ENCODE data around the gene POLR3F. TPM values are rescaled to one million over a fixed set of nuclear protein-coding genes. Genes with fewer than 3 reads are reported as not detected.

POLR3F gene
- total and polyA plus RNA-seq, 2 donors (not counting 3 experiments of a cell fraction or from before 2014, with no cell fraction given), result 4.5 to 9.8 TPM

DNA sequence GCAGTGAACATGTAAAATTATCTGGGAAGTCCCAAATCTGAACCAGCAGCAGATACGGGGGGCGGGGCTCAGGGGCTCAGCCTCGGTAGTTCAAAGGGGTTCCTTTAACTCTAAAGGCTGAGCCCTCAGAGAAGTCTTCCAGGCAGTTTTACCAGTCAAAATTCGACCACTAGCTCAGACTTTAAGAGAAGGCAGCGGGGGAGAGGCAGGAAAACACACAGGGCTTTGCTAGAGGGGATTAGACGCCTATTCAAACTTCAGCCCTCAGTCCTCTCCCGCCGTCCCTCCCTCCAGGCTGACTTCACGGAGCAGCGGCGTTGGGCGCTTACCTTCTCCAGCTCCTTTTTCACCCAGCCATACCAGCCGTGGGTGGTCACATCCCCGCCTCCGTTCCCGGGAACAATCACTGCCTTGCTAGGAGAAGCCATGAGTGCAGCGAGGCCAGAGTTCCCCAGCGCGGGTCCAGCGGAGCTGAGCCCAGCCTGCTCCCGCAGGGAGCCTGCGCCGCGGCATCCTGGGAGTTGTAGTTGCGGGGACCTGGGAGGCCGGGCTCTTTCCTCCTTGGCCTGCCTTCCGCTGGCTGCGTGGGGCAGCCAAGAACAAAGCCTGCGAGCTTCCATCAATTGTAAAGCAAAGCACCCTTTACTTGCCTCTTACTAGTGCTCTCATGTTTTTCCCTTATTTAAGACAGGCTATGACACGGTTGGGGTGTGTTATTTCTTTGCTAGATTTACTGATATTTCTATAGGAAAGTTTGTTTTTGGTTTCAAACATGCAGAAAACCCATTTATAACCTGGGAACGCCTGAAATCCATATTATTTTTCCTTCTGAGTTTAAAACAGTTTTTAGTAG is 29.8 kb downstream of the POLR3F start, which contains the start of gene RBBP9:
TSS of gene RBBP9 (minus strand) at position 486 of the 853 bp plus-strand sequence. CDS start at position 428, 58 bp downstream.
- intact Hi-C loops (cut with micrococcal nuclease) (loop anchor here (1.0 kb wide), 2 partner anchors 10 to 30 kb away; partner anchors contain the start of genes DZANK1, POLR3F and SEC23B), dilution Hi-C loops (cut with MboI; ENCODE audit: extremely low pct_ligation_motif_present, low sequenced_read_pairs) (no loop called here)
- Histone ChIP-seq H3K9me1 (replicated peaks; ENCODE audit: control insufficient read depth, extremely low read depth, insufficient read depth, low read length) (no peaks in the 10 kb centered on the region), H2AFZ (ENCODE audit: low read depth, low read length) (peak within 1 kb of the TSS; percentile 87), H4K20me1 (replicated peaks; ENCODE audit: control insufficient read depth, extremely low read depth, insufficient read depth, low read length) (no peaks in the 10 kb centered on the region), H3K36me3 (ENCODE audit: control insufficient read depth in 2 of 2, extremely low read depth in 1 of 2, insufficient read depth in 2 of 2, low read length in 2 of 2) (no peaks in the 10 kb centered on the region), H3K27ac (ENCODE audit: insufficient read depth, low read depth, low read length) (no peak within 1 kb of the TSS), H3K79me2 (ENCODE audit: control insufficient read depth, insufficient read depth, low read length) (peaks cover 4% of the 10 kb centered on the region), H3K4me1 (ENCODE audit: control insufficient read depth, extremely low read depth, insufficient read depth, low read length) (peaks cover 10% of the 10 kb centered on the region), H3K9ac (replicated peaks; ENCODE audit: extremely low read depth, insufficient read depth, low read length) (peak within 1 kb of the TSS; percentile 40), H3K4me2 (ENCODE audit: insufficient read depth, low read length) (peak within 1 kb of the TSS; percentile 95), H3K9me3 (replicated peaks; ENCODE audit: control insufficient read depth, insufficient read depth, low read length) (no peaks in the 10 kb centered on the region), H3K4me3 (replicated peaks in 1 of 3; ENCODE audit: insufficient read depth in 1 of 3, low read depth in 1 of 3, low read length in 3 of 3) (peak within 1 kb of the TSS; percentile 52 to 86 (median 77)), H3K27me3 (ENCODE audit: control insufficient read depth in 2 of 2, insufficient read depth in 2 of 2, low read length in 2 of 2) (no peaks in the 10 kb centered on the region)
- TF ChIP-seq, protein P1, sequence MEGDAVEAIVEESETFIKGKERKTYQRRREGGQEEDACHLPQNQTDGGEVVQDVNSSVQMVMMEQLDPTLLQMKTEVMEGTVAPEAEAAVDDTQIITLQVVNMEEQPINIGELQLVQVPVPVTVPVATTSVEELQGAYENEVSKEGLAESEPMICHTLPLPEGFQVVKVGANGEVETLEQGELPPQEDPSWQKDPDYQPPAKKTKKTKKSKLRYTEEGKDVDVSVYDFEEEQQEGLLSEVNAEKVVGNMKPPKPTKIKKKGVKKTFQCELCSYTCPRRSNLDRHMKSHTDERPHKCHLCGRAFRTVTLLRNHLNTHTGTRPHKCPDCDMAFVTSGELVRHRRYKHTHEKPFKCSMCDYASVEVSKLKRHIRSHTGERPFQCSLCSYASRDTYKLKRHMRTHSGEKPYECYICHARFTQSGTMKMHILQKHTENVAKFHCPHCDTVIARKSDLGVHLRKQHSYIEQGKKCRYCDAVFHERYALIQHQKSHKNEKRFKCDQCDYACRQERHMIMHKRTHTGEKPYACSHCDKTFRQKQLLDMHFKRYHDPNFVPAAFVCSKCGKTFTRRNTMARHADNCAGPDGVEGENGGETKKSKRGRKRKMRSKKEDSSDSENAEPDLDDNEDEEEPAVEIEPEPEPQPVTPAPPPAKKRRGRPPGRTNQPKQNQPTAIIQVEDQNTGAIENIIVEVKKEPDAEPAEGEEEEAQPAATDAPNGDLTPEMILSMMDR (IDR thresholded peaks at IDR 0.05; ENCODE audit: extremely low read depth in 1 of 2, insufficient read depth in 1 of 2, low read depth in 1 of 2, low read length in 2 of 2), result no peak
- peak; percentile 63 for TF ChIP-seq POLR2A (IDR thresholded peaks at IDR 0.05; ENCODE audit: low read depth, low read length)
- TF ChIP-seq POLR2AphosphoS5 (IDR thresholded peaks at IDR 0.05; ENCODE audit: insufficient read depth, low read depth, low read length), result peak; percentile 57
- TSS peak; percentile 34 for BruUV-seq (replicated peaks)
- FAIRE-seq (peak; percentile 62), DNase-seq (ENCODE audit: low read depth, low spot score) (peak; percentile 85)
- POLR2A ChIA-PET, result interaction anchor here (0.6 to 2.1 kb wide), 2 partner anchors 10 to 73 kb away, joined by 5 to 13 read pairs; partner anchors contain the start of gene SEC23B
- CTCF ChIA-PET, result interaction anchor here (0.7 to 1.9 kb wide), 6 partner anchors 10 to 30 kb away, joined by 3 to 6 read pairs (median 4); partner anchors contain the start of genes DZANK1, POLR3F and SEC23B
